Panc1 (cell line): ENCODE results near the gene THAP3. TPM values are rescaled to one million over a fixed set of nuclear protein-coding genes. Genes with fewer than 3 reads are reported as not detected.

Experiments used
- ATAC-seq: fragments of 200-7000 bp; cut with Tn5 transposase; 2 replicates; pipeline ENCODE4 v1.9.1; 2020; ENCODE audit warnings: mild to moderate bottlenecking, moderate library complexity
- BruUV-seq: library from RNA; stranded (reverse); fragments of 400-500 nt; replicated peaks from 2 replicates; lab custom pipeline; 2021; lab: Mats Ljungman, UMichigan
- CTCF ChIA-PET: fragments of 300-600 bp; sonication (Branson Sonifier 250); formaldehyde crosslinking; loops from one replicate; lab custom pipeline; 2022; ENCODE audit warnings: antibody characterized with exemption; lab: Charles Lee
- POLR2A ChIA-PET: fragments of 300-600 bp; sonication (Branson Sonifier 250); formaldehyde crosslinking; loops from one replicate; lab custom pipeline; 2022; ENCODE audit warnings: antibody characterized with exemption; lab: Charles Lee
- DNase-seq: peaks from one replicate; pipeline ENCODE4 v3.0.0-alpha.2; 2010; ENCODE audit warnings: low read depth, low spot score
- H3K27ac ChIP-seq: 2 replicates; pipeline ENCODE4 v1.5.1; 2011; ENCODE audit warnings: mild to moderate bottlenecking, low read length, inconsistent platforms
- H3K27me3 ChIP-seq: fragments of 200-500 bp; sonication (Bioruptor generic); 2 replicates; pipeline ENCODE4 v1.6.0; 2014; ENCODE audit warnings: low read length, inconsistent platforms; ENCODE audit not compliant: control insufficient read depth, insufficient read depth
- H3K36me3 ChIP-seq: fragments of 200-500 bp; sonication (Bioruptor generic); 2 replicates; pipeline ENCODE4 v1.5.1; 2014; ENCODE audit warnings: inconsistent platforms, mild to moderate bottlenecking, low read length, moderate library complexity; ENCODE audit not compliant: control insufficient read depth, insufficient read depth
- H3K4me1 ChIP-seq: 2 replicates; pipeline ENCODE4 v1.5.1; 2011; ENCODE audit warnings: inconsistent platforms, mild to moderate bottlenecking, low read length, moderate library complexity; ENCODE audit not compliant: control insufficient read depth, insufficient read depth
- H3K4me3 ChIP-seq, 2 experiments: 2 replicates each; pipeline ENCODE4 v1.5.1; 2011 to 2012; ENCODE audit warnings: low read depth in 2 of 2, low read length in 2 of 2, mild to moderate bottlenecking in 2 of 2, inconsistent platforms in 1 of 2, moderate library complexity in 1 of 2
- H3K9me3 ChIP-seq: fragments of 200-500 bp; sonication (Bioruptor generic); 2 replicates; pipeline ENCODE4 v1.5.1; 2014; ENCODE audit warnings: low read depth, mild to moderate bottlenecking, inconsistent platforms, low read length, moderate library complexity; ENCODE audit not compliant: control insufficient read depth, insufficient read depth
- CTCF ChIP-seq: fragments of 450-650 bp; IDR thresholded peaks from 2 replicates; pipeline ENCODE4 v1.5.1; 2017; ENCODE audit warnings: mild to moderate bottlenecking
- POLR2AphosphoS5 ChIP-seq: IDR thresholded peaks from 2 replicates; pipeline ENCODE4 v1.6.1; 2012; ENCODE audit warnings: mild to moderate bottlenecking, low read depth, low read length, moderate library complexity
- REST ChIP-seq, 2 experiments: IDR thresholded peaks; 2 replicates each; pipeline ENCODE4 v1.6.1; 2011 to 2012; ENCODE audit warnings: low read depth in 2 of 2, control low read depth in 1 of 2, low read length in 1 of 2, mild to moderate bottlenecking in 1 of 2, moderate library complexity in 1 of 2; ENCODE audit not compliant: insufficient read depth in 1 of 2
- SIN3A ChIP-seq: IDR thresholded peaks from 2 replicates; pipeline ENCODE4 v1.6.1; 2012; ENCODE audit warnings: low read depth, mild to moderate bottlenecking, low read length, moderate library complexity, borderline replicate concordance; ENCODE audit not compliant: insufficient read depth
- TCF7L2 ChIP-seq: IDR thresholded peaks from 2 replicates; pipeline ENCODE4 v1.6.1; 2011; ENCODE audit warnings: mild to moderate bottlenecking, low read depth, low read length, inconsistent platforms
- in situ Hi-C: cut with HindIII; loops from 2 replicates; pipeline ENCODE4 v1.10.0; 2016; ENCODE audit warnings: low sequenced_read_pairs, low pct_unique_long_range_greater_than_20kb
- intact Hi-C: fragments of 100-400 bp; cut with micrococcal nuclease; formaldehyde crosslinking; loops from one replicate; pipeline ENCODE4 v1.10.0; 2022; ENCODE audit not compliant: unreplicated experiment
- total RNA-seq: library from RNA; stranded (reverse); gene quantifications from one replicate; pipeline ENCODE4 v1.2.1, GENCODE V29; 2021; ENCODE audit not compliant: unreplicated experiment

Gene THAP3
- total RNA-seq, 1 experiment from 2014 or later = 24.9 TPM

- H3K36me3 ChIP-seq = 0 out of 2 replicates have a peak, but pooled peaks cover 4% of the 10 kb centered on the region
- no peak overlapping the region for H3K27ac ChIP-seq
- TF ChIP-seq TCF7L2 (no peak), POLR2AphosphoS5 (no peak), CTCF (no peak), SIN3A (no peak), REST (IDR thresholded peaks at IDR 0.05; ENCODE audit: insufficient read depth in 1 of 2, low read depth in 2 of 2, low read length in 1 of 2) (no peak)
- in situ Hi-C loops (no loop called here), intact Hi-C loops (no loop called here)
- H3K4me3 ChIP-seq = no peak overlapping the region
- CTCF ChIA-PET = no interaction called here
- H3K9me3 ChIP-seq = no peaks in the 10 kb centered on the region
- ATAC-seq = no peak
- no TSS peak for BruUV-seq
- H3K4me1 ChIP-seq = peaks cover 36% of the 10 kb centered on the region
- DNase-seq = no peak
- no peaks in the 10 kb centered on the region for H3K27me3 ChIP-seq
- POLR2A ChIA-PET = no interaction called here
Measured at GRCh38 chr1:6619045-6619444, 5.6 kb upstream of the THAP3 start.

- intact Hi-C loops (no loop called here), in situ Hi-C loops (no loop called here)
- no peak for TF ChIP-seq POLR2AphosphoS5
- no peak for TF ChIP-seq REST (IDR thresholded peaks at IDR 0.05; ENCODE audit: insufficient read depth in 1 of 2, low read depth in 2 of 2, low read length in 1 of 2)
- TF ChIP-seq CTCF = no peak
- TF ChIP-seq SIN3A = no peak
- TF ChIP-seq TCF7L2 = no peak
- Histone ChIP-seq H3K36me3 (peaks cover 4% of the 10 kb centered on the region; the same call in 1 of the 2 replicates), H3K9me3 (no peaks in the 10 kb centered on the region), H3K4me1 (peaks cover 36% of the 10 kb centered on the region), H3K27me3 (no peaks in the 10 kb centered on the region), H3K27ac (peak overlapping the region; percentile 79), H3K4me3 (no peak overlapping the region)
- no TSS peak for BruUV-seq
- ChIA-PET CTCF (no interaction called here), POLR2A (no interaction called here)
- DNase-seq (no peak), ATAC-seq (no peak)
Measured at GRCh38 chr1:6621429-6622391, 3.0 kb upstream of the THAP3 start.
